HG03571 (cell line): ENCODE data around the gene SUGCT.

Experiments used
- ATAC-seq: cut with Tn5 transposase; IDR thresholded peaks from one replicate; pipeline ENCODE4 v1.9.1; 2021; ENCODE audit not compliant: unreplicated experiment

The SUGCT gene

GRCh38 chr7:40758590-40758989, 623.8 kb downstream of the SUGCT start:
- ATAC-seq: no peak

- ATAC-seq: no peak
Observed at GRCh38 chr7:40760293-40760964, 625.6 kb downstream of the SUGCT start.

GRCh38 chr7:40760987-40761386, 626.2 kb downstream of the SUGCT start:
- no peak for ATAC-seq

- ATAC-seq: no peak
Observed at GRCh38 chr7:40761762-40762560, 627.2 kb downstream of the SUGCT start.

GRCh38 chr7:40763319-40764287, 628.8 kb downstream of the SUGCT start:
- ATAC-seq: no peak

- ATAC-seq: no peak
Observed at GRCh38 chr7:40765639-40766038, 630.8 kb downstream of the SUGCT start.

- ATAC-seq: no peak
Observed at GRCh38 chr7:40772096-40772495, 637.3 kb downstream of the SUGCT start.

- ATAC-seq: no peak
Observed at GRCh38 chr7:40773656-40774055, 638.9 kb downstream of the SUGCT start.

GRCh38 chr7:40775877-40776276, 641.1 kb downstream of the SUGCT start:
- no peak for ATAC-seq

- ATAC-seq: no peak
Observed at GRCh38 chr7:40777730-40778312, 643.0 kb downstream of the SUGCT start.

- ATAC-seq: no peak
Observed at GRCh38 chr7:40780460-40780859, 645.7 kb downstream of the SUGCT start.

- ATAC-seq: no peak
Observed at GRCh38 chr7:40782836-40783235, 648.0 kb downstream of the SUGCT start.

- no peak for ATAC-seq
Observed at GRCh38 chr7:40784176-40784575, 649.4 kb downstream of the SUGCT start.

- ATAC-seq: no peak
Observed at GRCh38 chr7:40786909-40787308, 652.1 kb downstream of the SUGCT start.

GRCh38 chr7:40793132-40793531, 658.3 kb downstream of the SUGCT start:
- ATAC-seq: no peak

- no peak for ATAC-seq
Observed at GRCh38 chr7:40795607-40796006, 660.8 kb downstream of the SUGCT start.

GRCh38 chr7:40796723-40797122, 661.9 kb downstream of the SUGCT start:
- ATAC-seq: no peak

GRCh38 chr7:40798613-40799012, 663.8 kb downstream of the SUGCT start:
- no peak for ATAC-seq

GRCh38 chr7:40799493-40800403, 664.9 kb downstream of the SUGCT start:
- no peak for ATAC-seq

- no peak for ATAC-seq
Observed at GRCh38 chr7:40800771-40801170, 666.0 kb downstream of the SUGCT start.
